K562 (cell line): ENCODE results near the gene MARVELD1. TPM values are rescaled to one million over a fixed set of nuclear protein-coding genes. Genes with fewer than 3 reads are reported as not detected.
A peak's percentile ranks its signal among the peaks of the same experiment; 100 is the strongest.

Source experiments
- BCOR ChIP-seq: fragments of 450-650 bp; IDR thresholded peaks from 2 replicates; pipeline ENCODE4 v1.6.1; 2016
- FOSL1 ChIP-seq: fragments of 200-800 bp; sonication (Bioruptor generic); conservative IDR thresholded peaks from 2 replicates; pipeline ENCODE4 v1.6.1; 2016; ENCODE audit warnings: missing genetic modification characterization, missing compliant biosample characterization
- HIVEP1 ChIP-seq: fragments of 250-450 bp; sonication (Bioruptor Pico); IDR thresholded peaks from 2 replicates; pipeline ENCODE4 v1.4.0; 2020; ENCODE audit warnings: mild to moderate bottlenecking
- ZNF311 ChIP-seq: fragments of 250-450 bp; sonication (Bioruptor Pico); IDR thresholded peaks from 2 replicates; pipeline ENCODE4 v1.4.0; 2020; ENCODE audit warnings: mild to moderate bottlenecking, moderate library complexity
- ZNF354B ChIP-seq: fragments of 250-450 bp; sonication (Bioruptor Pico); IDR thresholded peaks from 2 replicates; pipeline ENCODE4 v1.4.0; 2020
- polyA plus RNA-seq, 8 experiments: library from polyadenylated mRNA; depleted of rRNA in 4 of 8; stranded (reverse) in 5 of 8; unstranded in 3 of 8; fragments of >200 nt; fragmentation: Nextera tagmentation in 2 of 8; fragmentation: Illumina TruSeq in 1 of 8; extraction: Ambion mirVana in 2 of 8; extraction: Trizol in 1 of 8; gene quantifications; 2 replicates each; pipeline versions ENCODE4 v1.2.1 to v1.2.3, GENCODE V29; 2011 to 2014; ENCODE audit warnings: inconsistent platforms in 1 of 8, missing spikeins in 1 of 8
- total RNA-seq, 7 experiments: library from RNA; depleted of rRNA in 6 of 7; stranded (reverse); fragments of >200 nt in 6 of 7; fragmentation: Illumina TruSeq in 2 of 7; extraction: Trizol in 2 of 7; gene quantifications; 2 replicates each; pipeline versions ENCODE4 v1.2.1 to v1.2.3, GENCODE V29; 2011 to 2021; ENCODE audit warnings: low replicate concordance in 1 of 7
- TF ChIP-seq, protein P1 (sequence below): sonication (generic); formaldehyde crosslinking; IDR thresholded peaks from 2 replicates; pipeline ENCODE4 v1.8.0; 2023; ENCODE audit warnings: mild to moderate bottlenecking, missing genetic modification reagents
- TF ChIP-seq, protein P2 (sequence below): fragments of 450-650 bp; IDR thresholded peaks from 2 replicates; pipeline ENCODE4 v1.6.1; 2017; ENCODE audit warnings: mild to moderate bottlenecking, moderate library complexity
- TF ChIP-seq, protein P3 (sequence below): IDR thresholded peaks from 2 replicates; pipeline ENCODE4 v1.6.1; 2011; ENCODE audit not compliant: insufficient read length; ENCODE audit errors: extremely low read depth
- TF ChIP-seq, protein P4 (sequence below): fragments of 200-800 bp; sonication (Bioruptor generic); IDR thresholded peaks from 2 replicates; pipeline ENCODE4 v1.6.1; 2017; ENCODE audit warnings: missing genetic modification characterization, missing compliant biosample characterization
- TF ChIP-seq, protein P5 (sequence below): sonication (generic); formaldehyde crosslinking; IDR thresholded peaks from 2 replicates; pipeline ENCODE4 v1.8.0; 2022; ENCODE audit warnings: mild to moderate bottlenecking, missing genetic modification reagents
- TF ChIP-seq, protein P6 (sequence below): fragments of 250-450 bp; sonication (Bioruptor Pico); IDR thresholded peaks from 2 replicates; pipeline ENCODE4 v1.8.0; 2021; ENCODE audit warnings: mild to moderate bottlenecking, moderate library complexity

The MARVELD1 gene
- total and polyA plus RNA-seq, 9 of the 15 experiments (the other 6 are each of a cell fraction or from before 2014, with no cell fraction given), result 2.7 to 12.5 (median 5.3) TPM

DNA sequence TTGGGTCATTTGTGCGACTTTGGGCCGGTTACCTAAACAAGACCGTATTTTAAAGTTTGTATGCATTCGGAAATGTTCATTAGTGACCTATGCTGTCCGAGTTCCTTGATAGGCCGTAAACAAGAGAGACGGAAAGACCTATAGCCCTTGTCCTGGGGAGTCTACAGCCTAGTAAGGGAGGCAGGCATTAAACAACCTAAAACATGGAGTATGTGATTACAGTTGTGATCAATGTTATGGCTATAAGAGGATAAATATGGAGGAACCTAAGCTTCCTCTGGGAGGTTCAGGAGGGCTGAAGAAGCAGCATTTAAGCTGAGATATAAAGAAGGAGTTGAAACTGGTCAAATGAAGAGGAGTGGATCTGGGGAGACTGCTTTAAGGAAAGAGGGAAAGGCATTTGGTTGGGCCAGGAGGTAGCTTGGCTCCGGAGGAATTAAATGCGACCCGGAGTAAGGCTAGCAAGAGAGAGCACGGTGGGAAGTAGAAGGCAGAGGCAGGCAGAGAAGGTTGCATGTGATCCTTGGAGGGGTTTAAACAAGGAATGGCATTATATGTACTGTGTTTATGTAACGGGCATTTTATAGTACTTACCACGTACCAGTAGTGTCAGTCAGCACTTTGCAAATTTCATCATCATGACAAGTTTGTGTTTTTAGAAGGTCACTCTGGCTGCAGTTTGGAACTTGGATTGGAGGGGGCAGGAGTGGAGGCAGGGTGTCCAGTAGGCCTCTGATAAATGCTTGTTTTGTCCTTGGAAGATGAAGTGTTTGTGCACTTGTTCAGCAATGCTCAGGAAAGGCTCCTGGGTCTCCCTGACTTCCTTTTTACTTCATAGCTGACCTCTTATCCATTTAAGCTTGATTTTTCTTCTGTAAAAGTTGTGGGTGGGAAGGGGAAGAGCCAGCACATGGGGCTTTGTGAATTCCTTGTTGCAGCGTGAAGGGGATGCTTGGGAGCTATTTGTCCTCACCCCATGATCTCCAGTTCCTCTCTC, 25.4 kb upstream of the MARVELD1 start (continued):
- TF ChIP-seq, protein P1, sequence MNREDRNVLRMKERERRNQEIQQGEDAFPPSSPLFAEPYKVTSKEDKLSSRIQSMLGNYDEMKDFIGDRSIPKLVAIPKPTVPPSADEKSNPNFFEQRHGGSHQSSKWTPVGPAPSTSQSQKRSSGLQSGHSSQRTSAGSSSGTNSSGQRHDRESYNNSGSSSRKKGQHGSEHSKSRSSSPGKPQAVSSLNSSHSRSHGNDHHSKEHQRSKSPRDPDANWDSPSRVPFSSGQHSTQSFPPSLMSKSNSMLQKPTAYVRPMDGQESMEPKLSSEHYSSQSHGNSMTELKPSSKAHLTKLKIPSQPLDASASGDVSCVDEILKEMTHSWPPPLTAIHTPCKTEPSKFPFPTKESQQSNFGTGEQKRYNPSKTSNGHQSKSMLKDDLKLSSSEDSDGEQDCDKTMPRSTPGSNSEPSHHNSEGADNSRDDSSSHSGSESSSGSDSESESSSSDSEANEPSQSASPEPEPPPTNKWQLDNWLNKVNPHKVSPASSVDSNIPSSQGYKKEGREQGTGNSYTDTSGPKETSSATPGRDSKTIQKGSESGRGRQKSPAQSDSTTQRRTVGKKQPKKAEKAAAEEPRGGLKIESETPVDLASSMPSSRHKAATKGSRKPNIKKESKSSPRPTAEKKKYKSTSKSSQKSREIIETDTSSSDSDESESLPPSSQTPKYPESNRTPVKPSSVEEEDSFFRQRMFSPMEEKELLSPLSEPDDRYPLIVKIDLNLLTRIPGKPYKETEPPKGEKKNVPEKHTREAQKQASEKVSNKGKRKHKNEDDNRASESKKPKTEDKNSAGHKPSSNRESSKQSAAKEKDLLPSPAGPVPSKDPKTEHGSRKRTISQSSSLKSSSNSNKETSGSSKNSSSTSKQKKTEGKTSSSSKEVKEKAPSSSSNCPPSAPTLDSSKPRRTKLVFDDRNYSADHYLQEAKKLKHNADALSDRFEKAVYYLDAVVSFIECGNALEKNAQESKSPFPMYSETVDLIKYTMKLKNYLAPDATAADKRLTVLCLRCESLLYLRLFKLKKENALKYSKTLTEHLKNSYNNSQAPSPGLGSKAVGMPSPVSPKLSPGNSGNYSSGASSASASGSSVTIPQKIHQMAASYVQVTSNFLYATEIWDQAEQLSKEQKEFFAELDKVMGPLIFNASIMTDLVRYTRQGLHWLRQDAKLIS (CRISPR knock-in tag), result no peak
- TF ChIP-seq, protein P2, sequence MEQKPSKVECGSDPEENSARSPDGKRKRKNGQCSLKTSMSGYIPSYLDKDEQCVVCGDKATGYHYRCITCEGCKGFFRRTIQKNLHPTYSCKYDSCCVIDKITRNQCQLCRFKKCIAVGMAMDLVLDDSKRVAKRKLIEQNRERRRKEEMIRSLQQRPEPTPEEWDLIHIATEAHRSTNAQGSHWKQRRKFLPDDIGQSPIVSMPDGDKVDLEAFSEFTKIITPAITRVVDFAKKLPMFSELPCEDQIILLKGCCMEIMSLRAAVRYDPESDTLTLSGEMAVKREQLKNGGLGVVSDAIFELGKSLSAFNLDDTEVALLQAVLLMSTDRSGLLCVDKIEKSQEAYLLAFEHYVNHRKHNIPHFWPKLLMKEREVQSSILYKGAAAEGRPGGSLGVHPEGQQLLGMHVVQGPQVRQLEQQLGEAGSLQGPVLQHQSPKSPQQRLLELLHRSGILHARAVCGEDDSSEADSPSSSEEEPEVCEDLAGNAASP, result no peak
- TF ChIP-seq, protein P3, sequence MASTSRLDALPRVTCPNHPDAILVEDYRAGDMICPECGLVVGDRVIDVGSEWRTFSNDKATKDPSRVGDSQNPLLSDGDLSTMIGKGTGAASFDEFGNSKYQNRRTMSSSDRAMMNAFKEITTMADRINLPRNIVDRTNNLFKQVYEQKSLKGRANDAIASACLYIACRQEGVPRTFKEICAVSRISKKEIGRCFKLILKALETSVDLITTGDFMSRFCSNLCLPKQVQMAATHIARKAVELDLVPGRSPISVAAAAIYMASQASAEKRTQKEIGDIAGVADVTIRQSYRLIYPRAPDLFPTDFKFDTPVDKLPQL, result no peak
- TF ChIP-seq, protein P4, sequence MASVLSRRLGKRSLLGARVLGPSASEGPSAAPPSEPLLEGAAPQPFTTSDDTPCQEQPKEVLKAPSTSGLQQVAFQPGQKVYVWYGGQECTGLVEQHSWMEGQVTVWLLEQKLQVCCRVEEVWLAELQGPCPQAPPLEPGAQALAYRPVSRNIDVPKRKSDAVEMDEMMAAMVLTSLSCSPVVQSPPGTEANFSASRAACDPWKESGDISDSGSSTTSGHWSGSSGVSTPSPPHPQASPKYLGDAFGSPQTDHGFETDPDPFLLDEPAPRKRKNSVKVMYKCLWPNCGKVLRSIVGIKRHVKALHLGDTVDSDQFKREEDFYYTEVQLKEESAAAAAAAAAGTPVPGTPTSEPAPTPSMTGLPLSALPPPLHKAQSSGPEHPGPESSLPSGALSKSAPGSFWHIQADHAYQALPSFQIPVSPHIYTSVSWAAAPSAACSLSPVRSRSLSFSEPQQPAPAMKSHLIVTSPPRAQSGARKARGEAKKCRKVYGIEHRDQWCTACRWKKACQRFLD (CRISPR knock-in tag), result peak; percentile 68
- TF ChIP-seq ZNF354B (CRISPR knock-in tag) (no peak), HIVEP1 (CRISPR knock-in tag) (no peak), BCOR (no peak), FOSL1 (tag) (no peak), ZNF311 (CRISPR knock-in tag) (no peak)
- TF ChIP-seq, protein P5, sequence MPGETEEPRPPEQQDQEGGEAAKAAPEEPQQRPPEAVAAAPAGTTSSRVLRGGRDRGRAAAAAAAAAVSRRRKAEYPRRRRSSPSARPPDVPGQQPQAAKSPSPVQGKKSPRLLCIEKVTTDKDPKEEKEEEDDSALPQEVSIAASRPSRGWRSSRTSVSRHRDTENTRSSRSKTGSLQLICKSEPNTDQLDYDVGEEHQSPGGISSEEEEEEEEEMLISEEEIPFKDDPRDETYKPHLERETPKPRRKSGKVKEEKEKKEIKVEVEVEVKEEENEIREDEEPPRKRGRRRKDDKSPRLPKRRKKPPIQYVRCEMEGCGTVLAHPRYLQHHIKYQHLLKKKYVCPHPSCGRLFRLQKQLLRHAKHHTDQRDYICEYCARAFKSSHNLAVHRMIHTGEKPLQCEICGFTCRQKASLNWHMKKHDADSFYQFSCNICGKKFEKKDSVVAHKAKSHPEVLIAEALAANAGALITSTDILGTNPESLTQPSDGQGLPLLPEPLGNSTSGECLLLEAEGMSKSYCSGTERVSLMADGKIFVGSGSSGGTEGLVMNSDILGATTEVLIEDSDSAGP (CRISPR knock-in tag), result no peak
- TF ChIP-seq, protein P6, sequence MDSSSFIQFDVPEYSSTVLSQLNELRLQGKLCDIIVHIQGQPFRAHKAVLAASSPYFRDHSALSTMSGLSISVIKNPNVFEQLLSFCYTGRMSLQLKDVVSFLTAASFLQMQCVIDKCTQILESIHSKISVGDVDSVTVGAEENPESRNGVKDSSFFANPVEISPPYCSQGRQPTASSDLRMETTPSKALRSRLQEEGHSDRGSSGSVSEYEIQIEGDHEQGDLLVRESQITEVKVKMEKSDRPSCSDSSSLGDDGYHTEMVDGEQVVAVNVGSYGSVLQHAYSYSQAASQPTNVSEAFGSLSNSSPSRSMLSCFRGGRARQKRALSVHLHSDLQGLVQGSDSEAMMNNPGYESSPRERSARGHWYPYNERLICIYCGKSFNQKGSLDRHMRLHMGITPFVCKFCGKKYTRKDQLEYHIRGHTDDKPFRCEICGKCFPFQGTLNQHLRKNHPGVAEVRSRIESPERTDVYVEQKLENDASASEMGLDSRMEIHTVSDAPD (CRISPR knock-in tag), result no peak
